ENCODE measurements around the gene HSPG2. TPM values are rescaled to one million over a fixed set of nuclear protein-coding genes. Genes with fewer than 3 reads are reported as not detected.

The HSPG2 gene
- total and polyA plus RNA-seq, 2 of the 8 experiments (the other 6 are each of a cell fraction or from before 2014, with no cell fraction given): 17.8 to 111 TPM

- no peak for TF ChIP-seq SAP30 (IDR thresholded peaks at IDR 0.05; ENCODE audit: insufficient read depth, insufficient replicate concordance, low read length)
- TF ChIP-seq SIX5 (IDR thresholded peaks at IDR 0.05; ENCODE audit: low read depth, low read length): no peak
- 0 out of 2 replicates have a peak, but pooled peaks have one; percentile 18 for TF ChIP-seq JUND (IDR thresholded peaks at IDR 0.05; ENCODE audit: low read length)
- no peak for TF ChIP-seq EZH2 (IDR thresholded peaks at IDR 0.05; ENCODE audit: low read depth, low read length, severe bottlenecking)
- peak; percentile 34; the same call in 1 of the 2 replicates for TF ChIP-seq MAX (IDR thresholded peaks at IDR 0.05)
- TF ChIP-seq PHF8 (conservative IDR thresholded peaks at IDR 0.05; ENCODE audit: low read depth, low read length): no peak
- TF ChIP-seq ASH2L (IDR thresholded peaks at IDR 0.05; ENCODE audit: low read length): peak; percentile 63
- TF ChIP-seq ATF2 (IDR thresholded peaks at IDR 0.05; ENCODE audit: low read length): 0 out of 2 replicates have a peak, but pooled peaks have one; percentile 54
- TF ChIP-seq SP4 (IDR thresholded peaks at IDR 0.05; ENCODE audit: low read length): no peak
- no peak for TF ChIP-seq RXRA (IDR thresholded peaks at IDR 0.05; ENCODE audit: insufficient read depth, low read depth, low read length)
- no peak for TF ChIP-seq GTF2F1 (IDR thresholded peaks at IDR 0.05; ENCODE audit: borderline replicate concordance, low read depth, low read length)
- TF ChIP-seq E2F6 (IDR thresholded peaks at IDR 0.05): no peak
- peak; percentile 84 to 95 (median 92) for TF ChIP-seq CTCF (IDR thresholded peaks at IDR 0.05; ENCODE audit: control extremely low read depth in 1 of 3, insufficient read depth in 1 of 3, low read depth in 1 of 3, low read length in 3 of 3)
- TF ChIP-seq YY1 (IDR thresholded peaks at IDR 0.05; ENCODE audit: low read depth, low read length): no peak
These were observed 26.5 kb upstream of the HSPG2 start (continued) for GRCh38 chr1:21963477-21964217.
